ENCODE results near the gene KRT10.

Gene KRT10

GRCh38 chr17:40849723-40850122, 27.3 kb upstream of the KRT10 start:
- no peak overlapping the region for H3K4me3 ChIP-seq (ENCODE audit: low read length)
- no peaks in the 10 kb centered on the region for H3K27me3 ChIP-seq (ENCODE audit: insufficient read depth, low read length)
- H3K4me1 ChIP-seq (ENCODE audit: insufficient read depth, low read length) = no peaks in the 10 kb centered on the region
- H2AFZ ChIP-seq (ENCODE audit: low read depth, low read length) = no peak overlapping the region
- H3K9me3 ChIP-seq (ENCODE audit: low read length) = no peaks in the 10 kb centered on the region
- no peaks in the 10 kb centered on the region for H3K36me3 ChIP-seq (ENCODE audit: insufficient read depth, low read length)

- no peaks in the 10 kb centered on the region for H3K27me3 ChIP-seq (ENCODE audit: insufficient read depth, low read length)
- H3K4me3 ChIP-seq (ENCODE audit: low read length) = no peak overlapping the region
- H3K4me1 ChIP-seq (ENCODE audit: insufficient read depth, low read length) = no peaks in the 10 kb centered on the region
- no peaks in the 10 kb centered on the region for H3K36me3 ChIP-seq (ENCODE audit: insufficient read depth, low read length)
- no peak overlapping the region for H2AFZ ChIP-seq (ENCODE audit: low read depth, low read length)
- H3K9me3 ChIP-seq (ENCODE audit: low read length) = no peaks in the 10 kb centered on the region
These were observed 26.3 kb upstream of the KRT10 start for GRCh38 chr17:40848583-40849235.

GRCh38 chr17:40846515-40847144, 24.2 kb upstream of the KRT10 start:
- Histone ChIP-seq H3K4me3 (ENCODE audit: low read length) (no peak overlapping the region), H3K4me1 (ENCODE audit: insufficient read depth, low read length) (no peaks in the 10 kb centered on the region), H2AFZ (ENCODE audit: low read depth, low read length) (no peak overlapping the region), H3K27me3 (ENCODE audit: insufficient read depth, low read length) (no peaks in the 10 kb centered on the region), H3K36me3 (ENCODE audit: insufficient read depth, low read length) (no peaks in the 10 kb centered on the region), H3K9me3 (ENCODE audit: low read length) (no peaks in the 10 kb centered on the region)

DNA sequence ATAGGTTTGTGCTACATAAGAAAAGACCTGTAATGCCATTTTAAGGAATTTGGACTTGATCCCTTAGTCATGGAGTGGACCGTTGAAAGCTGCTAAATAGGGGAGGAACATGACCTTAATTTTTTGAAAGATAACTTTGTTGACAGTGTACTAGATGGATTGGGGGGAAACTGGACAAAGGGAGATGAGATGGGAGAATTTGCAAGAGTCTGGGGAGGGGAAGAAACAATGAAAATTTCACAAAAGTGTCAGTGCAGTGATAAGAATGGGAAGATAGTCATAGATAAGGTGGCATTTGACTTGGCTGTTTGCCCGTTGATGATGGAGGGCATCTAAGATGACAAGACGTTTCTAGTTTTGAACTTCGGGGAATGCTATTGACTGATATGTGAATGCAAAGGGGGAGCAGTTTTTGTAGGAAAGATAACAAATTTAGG, 22.3 kb upstream of the KRT10 start:
- H3K27me3 ChIP-seq (ENCODE audit: insufficient read depth, low read length) = no peaks in the 10 kb centered on the region
- no peaks in the 10 kb centered on the region for H3K4me1 ChIP-seq (ENCODE audit: insufficient read depth, low read length)
- no peak overlapping the region for H3K4me3 ChIP-seq (ENCODE audit: low read length)
- no peaks in the 10 kb centered on the region for H3K9me3 ChIP-seq (ENCODE audit: low read length)
- no peak overlapping the region for H2AFZ ChIP-seq (ENCODE audit: low read depth, low read length)
- H3K36me3 ChIP-seq (ENCODE audit: insufficient read depth, low read length) = no peaks in the 10 kb centered on the region

- H3K27me3 ChIP-seq (ENCODE audit: insufficient read depth, low read length) = no peaks in the 10 kb centered on the region
- H2AFZ ChIP-seq (ENCODE audit: low read depth, low read length) = no peak overlapping the region
- H3K4me3 ChIP-seq (ENCODE audit: low read length) = no peak overlapping the region
- H3K36me3 ChIP-seq (ENCODE audit: insufficient read depth, low read length) = no peaks in the 10 kb centered on the region
- no peaks in the 10 kb centered on the region for H3K4me1 ChIP-seq (ENCODE audit: insufficient read depth, low read length)
- H3K9me3 ChIP-seq (ENCODE audit: low read length) = no peaks in the 10 kb centered on the region
These were observed 20.8 kb upstream of the KRT10 start for GRCh38 chr17:40843242-40843641.

GRCh38 chr17:40841246-40841645, 18.8 kb upstream of the KRT10 start:
- no peaks in the 10 kb centered on the region for H3K9me3 ChIP-seq (ENCODE audit: low read length)
- H3K36me3 ChIP-seq (ENCODE audit: insufficient read depth, low read length) = no peaks in the 10 kb centered on the region
- H3K4me3 ChIP-seq (ENCODE audit: low read length) = no peak overlapping the region
- H3K27me3 ChIP-seq (ENCODE audit: insufficient read depth, low read length) = no peaks in the 10 kb centered on the region
- H3K4me1 ChIP-seq (ENCODE audit: insufficient read depth, low read length) = no peaks in the 10 kb centered on the region
- no peak overlapping the region for H2AFZ ChIP-seq (ENCODE audit: low read depth, low read length)

DNA sequence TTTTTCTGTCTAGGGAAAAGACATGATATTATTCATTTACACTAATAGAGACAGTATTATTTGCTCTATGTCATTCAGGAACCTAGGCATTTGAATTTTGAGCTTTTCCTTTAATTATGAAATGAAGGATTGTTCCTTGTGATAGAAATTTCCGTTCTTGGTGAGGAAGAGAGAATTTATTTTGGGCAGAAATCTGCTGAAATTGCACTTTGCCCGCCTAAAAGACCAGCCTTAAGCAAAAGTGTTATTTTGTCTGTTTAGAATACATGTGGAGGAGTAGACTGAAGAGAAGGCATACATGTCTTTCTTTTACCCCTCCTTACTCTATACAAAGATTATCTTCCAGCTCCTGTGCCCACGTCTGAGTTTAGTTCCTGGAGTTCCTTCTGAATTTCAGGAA, 16.8 kb upstream of the KRT10 start:
- H3K4me1 ChIP-seq (ENCODE audit: insufficient read depth, low read length) = no peaks in the 10 kb centered on the region
- H3K27me3 ChIP-seq (ENCODE audit: insufficient read depth, low read length) = no peaks in the 10 kb centered on the region
- H2AFZ ChIP-seq (ENCODE audit: low read depth, low read length) = no peak overlapping the region
- peaks cover 10% of the 10 kb centered on the region for H3K36me3 ChIP-seq (ENCODE audit: insufficient read depth, low read length)
- H3K4me3 ChIP-seq (ENCODE audit: low read length) = no peak overlapping the region
- no peaks in the 10 kb centered on the region for H3K9me3 ChIP-seq (ENCODE audit: low read length)

DNA sequence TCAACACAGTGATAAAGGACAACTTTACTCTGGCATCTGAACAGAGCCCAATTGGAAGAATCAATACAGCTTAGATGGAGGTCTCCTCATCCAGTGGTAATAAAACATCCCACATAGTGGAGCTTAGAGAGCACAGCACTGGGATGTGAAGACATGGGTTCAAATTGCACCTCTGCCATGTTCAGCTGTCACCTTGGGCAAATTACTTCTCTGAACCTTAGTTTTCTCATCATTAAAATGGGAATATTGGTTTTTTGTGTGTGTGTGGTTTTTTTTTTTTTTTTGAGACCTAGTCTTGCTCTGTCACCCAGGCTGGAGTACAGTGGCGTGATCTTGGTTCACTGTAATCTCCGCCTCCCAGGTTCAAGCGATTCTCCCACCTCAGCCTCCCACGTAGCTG, 13.6 kb upstream of the KRT10 start:
- no peaks in the 10 kb centered on the region for H3K9me3 ChIP-seq (ENCODE audit: low read length)
- H3K4me3 ChIP-seq (ENCODE audit: low read length) = no peak overlapping the region
- H2AFZ ChIP-seq (ENCODE audit: low read depth, low read length) = no peak overlapping the region
- no peaks in the 10 kb centered on the region for H3K4me1 ChIP-seq (ENCODE audit: insufficient read depth, low read length)
- H3K27me3 ChIP-seq (ENCODE audit: insufficient read depth, low read length) = no peaks in the 10 kb centered on the region
- H3K36me3 ChIP-seq (ENCODE audit: insufficient read depth, low read length) = peaks cover 10% of the 10 kb centered on the region

DNA sequence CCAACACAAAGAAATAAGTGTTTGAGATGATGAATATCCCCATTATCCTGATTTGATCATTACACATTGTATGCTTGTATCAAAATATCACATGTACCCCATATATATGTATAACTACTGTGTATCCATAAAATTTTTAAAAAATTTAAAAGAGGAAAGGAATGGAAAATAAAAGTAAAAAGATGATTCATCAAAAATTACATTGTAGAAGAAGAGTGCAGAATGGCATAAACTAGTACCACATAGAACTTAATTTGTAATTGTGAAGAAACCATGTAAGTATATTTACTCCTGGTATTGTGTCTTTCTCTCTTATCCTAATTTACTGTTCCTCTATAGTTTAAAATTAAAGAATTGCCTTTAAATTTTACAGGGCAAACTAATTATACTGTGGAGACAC, 11.5 kb upstream of the KRT10 start:
- Histone ChIP-seq H3K4me3 (ENCODE audit: low read length) (no peak overlapping the region), H3K27me3 (ENCODE audit: insufficient read depth, low read length) (no peaks in the 10 kb centered on the region), H2AFZ (ENCODE audit: low read depth, low read length) (no peak overlapping the region), H3K36me3 (ENCODE audit: insufficient read depth, low read length) (peaks cover 10% of the 10 kb centered on the region), H3K4me1 (ENCODE audit: insufficient read depth, low read length) (no peaks in the 10 kb centered on the region), H3K9me3 (ENCODE audit: low read length) (peaks cover 2% of the 10 kb centered on the region)

DNA sequence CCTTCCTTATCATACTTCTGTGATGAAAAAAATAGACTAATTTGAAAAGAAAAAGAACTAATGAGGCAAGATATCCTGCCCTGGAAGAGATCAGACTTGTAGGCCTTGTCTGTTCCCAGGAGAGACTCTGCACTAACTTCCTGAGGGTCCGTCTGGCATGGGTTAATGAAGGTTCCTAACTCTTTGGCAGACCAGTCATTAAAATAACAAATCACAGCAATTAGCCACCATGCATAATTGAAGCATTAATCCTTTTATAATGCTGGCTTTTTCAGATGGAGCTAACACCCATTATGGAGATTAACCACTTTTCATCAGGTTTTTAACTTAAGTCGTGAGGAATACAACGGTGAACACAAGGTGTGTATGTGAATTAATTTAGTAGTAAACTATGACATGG, 10.4 kb upstream of the KRT10 start:
- Histone ChIP-seq H3K36me3 (ENCODE audit: insufficient read depth, low read length) (peaks cover 10% of the 10 kb centered on the region), H3K9me3 (ENCODE audit: low read length) (peaks cover 2% of the 10 kb centered on the region), H3K27me3 (ENCODE audit: insufficient read depth, low read length) (no peaks in the 10 kb centered on the region), H2AFZ (ENCODE audit: low read depth, low read length) (no peak overlapping the region), H3K4me3 (ENCODE audit: low read length) (no peak overlapping the region), H3K4me1 (ENCODE audit: insufficient read depth, low read length) (no peaks in the 10 kb centered on the region)

DNA sequence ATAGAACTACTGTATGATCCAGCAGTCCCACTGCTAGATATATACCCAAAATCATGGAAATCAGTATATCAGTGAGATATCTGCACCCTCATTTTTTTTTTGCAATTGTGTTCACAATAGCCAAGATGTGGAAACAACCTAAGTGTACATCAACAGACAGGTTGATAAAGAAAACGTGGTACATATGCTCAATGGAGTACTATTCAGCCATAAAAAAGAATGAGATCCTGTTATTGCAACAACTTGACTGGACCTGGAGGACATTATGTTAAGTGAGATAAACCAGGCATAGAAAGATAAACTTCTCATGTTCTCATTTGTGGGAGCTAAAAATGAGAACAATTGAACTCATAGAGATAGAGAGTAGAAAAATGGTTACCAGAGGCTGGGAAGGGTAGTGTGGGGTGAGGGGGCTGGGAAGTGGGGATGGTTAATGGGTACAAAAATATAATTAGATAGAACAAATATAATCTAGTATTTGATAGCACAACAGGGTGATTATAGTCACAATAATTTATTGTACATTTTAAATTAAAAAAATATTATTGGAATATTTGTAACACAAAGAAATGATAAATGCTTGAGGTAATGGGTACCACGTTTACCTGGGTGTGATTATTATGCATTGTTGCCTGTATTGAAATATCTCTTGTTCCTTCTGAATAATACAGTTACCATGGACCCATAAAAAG, 7.8 kb upstream of the KRT10 start:
- no peak overlapping the region for H3K4me3 ChIP-seq (ENCODE audit: low read length)
- H3K36me3 ChIP-seq (ENCODE audit: insufficient read depth, low read length) = peaks cover 6% of the 10 kb centered on the region
- H3K9me3 ChIP-seq (ENCODE audit: low read length) = peaks cover 2% of the 10 kb centered on the region
- no peaks in the 10 kb centered on the region for H3K4me1 ChIP-seq (ENCODE audit: insufficient read depth, low read length)
- H2AFZ ChIP-seq (ENCODE audit: low read depth, low read length) = no peak overlapping the region
- H3K27me3 ChIP-seq (ENCODE audit: insufficient read depth, low read length) = no peaks in the 10 kb centered on the region

- Histone ChIP-seq H3K4me3 (ENCODE audit: low read length) (no peak overlapping the region), H3K9me3 (ENCODE audit: low read length) (peaks cover 2% of the 10 kb centered on the region), H3K27me3 (ENCODE audit: insufficient read depth, low read length) (no peaks in the 10 kb centered on the region), H2AFZ (ENCODE audit: low read depth, low read length) (no peak overlapping the region), H3K36me3 (ENCODE audit: insufficient read depth, low read length) (no peaks in the 10 kb centered on the region), H3K4me1 (ENCODE audit: insufficient read depth, low read length) (no peaks in the 10 kb centered on the region)
These were observed 6.1 kb upstream of the KRT10 start for GRCh38 chr17:40828454-40829044.

GRCh38 chr17:40827746-40828453, 5.5 kb upstream of the KRT10 start:
- no peak overlapping the region for H2AFZ ChIP-seq (ENCODE audit: low read depth, low read length)

More at GRCh38 chr17:40827746-40828453, 5.5 kb upstream of the KRT10 start:
- Histone ChIP-seq H3K9me3 (ENCODE audit: low read length) (peaks cover 2% of the 10 kb centered on the region), H3K36me3 (ENCODE audit: insufficient read depth, low read length) (no peaks in the 10 kb centered on the region), H3K4me1 (ENCODE audit: insufficient read depth, low read length) (no peaks in the 10 kb centered on the region), H3K27me3 (ENCODE audit: insufficient read depth, low read length) (no peaks in the 10 kb centered on the region), H3K4me3 (ENCODE audit: low read length) (no peak overlapping the region)
